ENCODE measurements around the gene OR6J1.

GRCh38 chr14:22692194-22692593, 48.0 kb upstream of the OR6J1 start:
- no peak for TF ChIP-seq CTCF (IDR thresholded peaks at IDR 0.05)
- TF ChIP-seq POLR2A (IDR thresholded peaks at IDR 0.05) = no peak
